ENCODE measurements around the gene SETD6.

The SETD6 gene

DNA sequence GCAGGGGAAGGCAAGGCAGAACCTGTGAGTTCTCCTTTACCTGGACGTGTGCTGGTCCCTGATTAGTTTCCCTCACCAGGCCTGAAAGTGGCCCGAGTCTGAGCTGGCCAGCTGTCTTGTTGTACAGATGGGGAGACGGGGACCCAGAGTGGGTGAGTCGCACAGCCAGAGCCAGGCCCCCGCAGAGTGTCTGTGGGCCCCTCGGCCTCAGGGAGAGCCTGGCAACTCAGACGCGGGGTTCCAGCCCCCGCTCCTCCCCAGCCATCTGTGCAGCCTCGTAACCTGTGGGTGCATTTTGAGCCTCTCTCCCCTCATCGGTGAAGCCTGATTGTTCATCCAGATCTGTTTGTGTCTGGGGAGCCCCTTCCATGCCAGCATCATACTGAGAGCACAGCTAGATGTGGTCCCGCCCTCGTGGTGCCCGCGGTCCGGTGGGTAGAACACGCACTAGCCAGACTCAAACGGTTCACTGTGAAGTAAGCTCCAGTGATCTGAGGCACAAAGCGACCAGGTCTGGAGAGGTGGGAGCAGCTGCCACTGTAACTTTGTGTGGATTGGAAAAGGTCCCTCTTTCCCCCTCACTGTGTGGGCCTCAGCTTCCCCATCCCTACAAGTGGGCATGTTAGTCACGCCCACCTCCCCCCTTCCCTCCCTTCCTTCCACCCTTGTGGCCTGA is 21.4 kb upstream of the SETD6 start:
- Histone ChIP-seq H3K27ac (ENCODE audit: low read depth, low read length) (no peak overlapping the region), H3K9me3 (ENCODE audit: control insufficient read depth in 1 of 2, low read length in 2 of 2) (no peaks in the 10 kb centered on the region), H3K9ac (ENCODE audit: low read depth in 1 of 2, low read length in 2 of 2) (no peak overlapping the region), H3K27me3 (ENCODE audit: control insufficient read depth in 1 of 2, insufficient read depth in 2 of 2, low read length in 2 of 2) (peaks cover 0 to 4% of the 10 kb centered on the region in 2 donors), H3K4me1 (ENCODE audit: control insufficient read depth in 1 of 2, insufficient read depth in 2 of 2, low read length in 2 of 2) (peaks cover 0 to 4% of the 10 kb centered on the region in 2 donors), H3K4me3 (ENCODE audit: low read depth in 1 of 2, low read length in 2 of 2) (no peak overlapping the region), H3K36me3 (ENCODE audit: control insufficient read depth in 1 of 2, insufficient read depth in 2 of 2, low read length in 2 of 2) (no peaks in the 10 kb centered on the region)

- H3K36me3 ChIP-seq (ENCODE audit: control insufficient read depth in 1 of 2, insufficient read depth in 2 of 2, low read length in 2 of 2), result no peaks in the 10 kb centered on the region
- H3K4me1 ChIP-seq (ENCODE audit: control insufficient read depth in 1 of 2, insufficient read depth in 2 of 2, low read length in 2 of 2), result peaks cover 2 to 5% of the 10 kb centered on the region in 2 donors
- H3K4me3 ChIP-seq (ENCODE audit: low read depth in 1 of 2, low read length in 2 of 2), result peak overlapping the region in 1 of 2 donors; percentile 34
Measured at GRCh38 chr16:58494981-58495520, 20.3 kb upstream of the SETD6 start.

DNA sequence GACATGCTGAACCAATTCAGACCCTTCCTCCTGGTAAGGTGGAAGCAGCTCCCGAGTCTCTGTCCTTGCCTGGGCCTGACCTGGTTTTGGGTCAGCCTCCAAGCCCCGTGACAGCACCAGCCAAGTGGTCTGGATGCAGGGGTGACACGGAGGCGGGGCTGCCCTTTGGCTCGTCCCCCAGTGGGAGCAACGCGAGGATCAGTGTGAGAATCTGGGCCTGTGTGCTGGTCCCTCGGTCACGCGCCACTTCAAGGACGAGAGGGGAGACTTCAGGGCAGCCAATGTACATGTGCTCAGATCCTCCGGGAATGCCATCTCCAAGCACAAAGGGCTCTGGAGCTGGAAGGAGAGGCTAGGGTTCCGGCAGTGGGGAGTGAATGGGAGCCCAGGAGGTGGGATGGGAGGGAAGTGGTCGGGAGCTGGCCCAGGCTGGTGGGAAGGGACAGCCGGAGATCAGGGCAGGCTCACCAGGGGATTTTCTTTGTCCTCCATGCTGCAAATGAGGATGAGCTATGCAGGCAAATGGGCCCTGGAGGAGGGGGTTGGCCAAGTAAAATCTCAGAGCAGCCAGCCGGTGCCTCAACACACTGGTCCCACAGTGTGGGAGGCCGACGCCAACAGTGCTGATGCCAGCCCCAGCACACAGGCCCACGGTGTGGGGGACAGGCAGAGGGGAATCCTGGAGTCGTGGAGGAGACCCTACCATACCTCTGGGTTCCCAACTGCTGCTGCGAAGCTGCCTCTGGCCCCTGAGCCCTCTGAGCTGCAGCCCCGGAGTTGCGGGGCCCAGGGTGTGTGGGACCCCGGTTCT is 19.6 kb upstream of the SETD6 start:
- peaks cover 10 to 12% of the 10 kb centered on the region in 2 donors for H3K27me3 ChIP-seq (ENCODE audit: control insufficient read depth in 1 of 2, insufficient read depth in 2 of 2, low read length in 2 of 2)
- H3K9ac ChIP-seq (ENCODE audit: low read depth in 1 of 2, low read length in 2 of 2), result no peak overlapping the region
- H3K4me1 ChIP-seq (ENCODE audit: control insufficient read depth in 1 of 2, insufficient read depth in 2 of 2, low read length in 2 of 2), result peaks cover 8 to 11% of the 10 kb centered on the region in 2 donors
- no peaks in the 10 kb centered on the region for H3K9me3 ChIP-seq (ENCODE audit: control insufficient read depth in 1 of 2, low read length in 2 of 2)
- no peaks in the 10 kb centered on the region for H3K36me3 ChIP-seq (ENCODE audit: control insufficient read depth in 1 of 2, insufficient read depth in 2 of 2, low read length in 2 of 2)
- peak overlapping the region; percentile 32 for H3K27ac ChIP-seq (ENCODE audit: low read depth, low read length)
- peak overlapping the region in 1 of 2 donors; percentile 34 for H3K4me3 ChIP-seq (ENCODE audit: low read depth in 1 of 2, low read length in 2 of 2)

More at GRCh38 chr16:58494981-58495520, 20.3 kb upstream of the SETD6 start:
- Histone ChIP-seq H3K27ac (ENCODE audit: low read depth, low read length) (peak overlapping the region; percentile 32), H3K9ac (ENCODE audit: low read depth in 1 of 2, low read length in 2 of 2) (no peak overlapping the region), H3K27me3 (ENCODE audit: control insufficient read depth in 1 of 2, insufficient read depth in 2 of 2, low read length in 2 of 2) (peaks cover 4 to 6% of the 10 kb centered on the region in 2 donors), H3K9me3 (ENCODE audit: control insufficient read depth in 1 of 2, low read length in 2 of 2) (no peaks in the 10 kb centered on the region)

DNA sequence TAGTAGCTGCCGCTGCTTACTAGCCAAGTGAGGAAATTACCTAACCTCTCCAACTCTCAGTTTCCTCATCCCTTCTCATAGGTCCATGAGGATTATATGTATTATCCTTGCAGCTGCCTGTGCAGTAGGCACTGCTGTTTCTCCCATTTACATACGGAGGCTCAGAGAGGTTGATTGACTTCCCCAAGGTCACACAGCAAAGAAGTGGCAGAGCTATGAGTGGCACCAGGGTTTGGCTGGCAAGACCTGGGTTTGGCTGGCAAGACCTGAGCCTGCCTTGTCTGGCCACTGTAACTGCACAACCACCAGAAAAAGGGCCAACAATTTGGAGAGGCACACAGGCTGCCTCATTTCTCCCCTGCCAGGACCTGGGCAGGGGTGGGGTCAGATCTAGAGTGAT is 17.8 kb upstream of the SETD6 start:
- no peaks in the 10 kb centered on the region for H3K9me3 ChIP-seq (ENCODE audit: control insufficient read depth in 1 of 2, low read length in 2 of 2)
- H3K9ac ChIP-seq (ENCODE audit: low read depth in 1 of 2, low read length in 2 of 2), result no peak overlapping the region
- peaks cover 28 to 29% of the 10 kb centered on the region in 2 donors for H3K27me3 ChIP-seq (ENCODE audit: control insufficient read depth in 1 of 2, insufficient read depth in 2 of 2, low read length in 2 of 2)
- peaks cover 16 to 21% of the 10 kb centered on the region in 2 donors for H3K4me1 ChIP-seq (ENCODE audit: control insufficient read depth in 1 of 2, insufficient read depth in 2 of 2, low read length in 2 of 2)
- H3K4me3 ChIP-seq (ENCODE audit: low read depth in 1 of 2, low read length in 2 of 2), result no peak overlapping the region
- no peak overlapping the region for H3K27ac ChIP-seq (ENCODE audit: low read depth, low read length)
- no peaks in the 10 kb centered on the region for H3K36me3 ChIP-seq (ENCODE audit: control insufficient read depth in 1 of 2, insufficient read depth in 2 of 2, low read length in 2 of 2)

GRCh38 chr16:58497935-58498334 is 17.4 kb upstream of the SETD6 start:
- Histone ChIP-seq H3K4me3 (ENCODE audit: low read depth in 1 of 2, low read length in 2 of 2) (no peak overlapping the region), H3K9ac (ENCODE audit: low read depth in 1 of 2, low read length in 2 of 2) (no peak overlapping the region), H3K27ac (ENCODE audit: low read depth, low read length) (no peak overlapping the region), H3K27me3 (ENCODE audit: control insufficient read depth in 1 of 2, insufficient read depth in 2 of 2, low read length in 2 of 2) (peaks cover 30 to 32% of the 10 kb centered on the region in 2 donors), H3K9me3 (ENCODE audit: control insufficient read depth in 1 of 2, low read length in 2 of 2) (no peaks in the 10 kb centered on the region), H3K4me1 (ENCODE audit: control insufficient read depth in 1 of 2, insufficient read depth in 2 of 2, low read length in 2 of 2) (peaks cover 16 to 21% of the 10 kb centered on the region in 2 donors), H3K36me3 (ENCODE audit: control insufficient read depth in 1 of 2, insufficient read depth in 2 of 2, low read length in 2 of 2) (no peaks in the 10 kb centered on the region)

GRCh38 chr16:58498341-58499091 is 16.8 kb upstream of the SETD6 start:
- Histone ChIP-seq H3K27me3 (ENCODE audit: control insufficient read depth in 1 of 2, insufficient read depth in 2 of 2, low read length in 2 of 2) (peaks cover 35 to 36% of the 10 kb centered on the region in 2 donors), H3K4me3 (ENCODE audit: low read depth in 1 of 2, low read length in 2 of 2) (no peak overlapping the region), H3K36me3 (ENCODE audit: control insufficient read depth in 1 of 2, insufficient read depth in 2 of 2, low read length in 2 of 2) (no peaks in the 10 kb centered on the region), H3K4me1 (ENCODE audit: control insufficient read depth in 1 of 2, insufficient read depth in 2 of 2, low read length in 2 of 2) (peaks cover 16 to 21% of the 10 kb centered on the region in 2 donors), H3K9ac (ENCODE audit: low read depth in 1 of 2, low read length in 2 of 2) (no peak overlapping the region), H3K9me3 (ENCODE audit: control insufficient read depth in 1 of 2, low read length in 2 of 2) (no peaks in the 10 kb centered on the region), H3K27ac (ENCODE audit: low read depth, low read length) (no peak overlapping the region)

DNA sequence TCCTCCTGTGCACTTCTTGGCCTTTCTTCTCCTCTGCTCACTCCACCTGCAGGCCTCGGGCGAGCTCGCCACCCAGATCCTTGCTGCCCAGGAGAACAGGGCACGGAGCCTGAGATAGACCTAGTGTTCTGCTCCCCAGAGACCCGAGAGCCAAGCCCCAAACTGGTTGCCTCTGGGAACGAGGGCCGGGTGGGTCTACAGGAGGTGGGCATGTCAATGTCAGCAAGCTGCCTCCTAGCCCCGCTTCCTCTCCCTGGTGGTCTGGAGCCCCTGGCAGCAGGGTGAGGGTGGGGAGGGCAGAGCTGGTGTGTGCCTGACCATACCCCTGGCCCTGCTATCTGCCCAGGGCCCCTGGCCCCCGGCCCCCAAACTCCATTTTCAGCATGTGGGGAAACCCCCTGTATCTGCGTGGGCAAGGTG is 16.2 kb upstream of the SETD6 start:
- no peak overlapping the region for H3K4me3 ChIP-seq (ENCODE audit: low read depth in 1 of 2, low read length in 2 of 2)
- no peak overlapping the region for H3K9ac ChIP-seq (ENCODE audit: low read depth in 1 of 2, low read length in 2 of 2)
- peaks cover 35% of the 10 kb centered on the region in 2 donors for H3K27me3 ChIP-seq (ENCODE audit: control insufficient read depth in 1 of 2, insufficient read depth in 2 of 2, low read length in 2 of 2)
- H3K36me3 ChIP-seq (ENCODE audit: control insufficient read depth in 1 of 2, insufficient read depth in 2 of 2, low read length in 2 of 2), result no peaks in the 10 kb centered on the region
- no peaks in the 10 kb centered on the region for H3K9me3 ChIP-seq (ENCODE audit: control insufficient read depth in 1 of 2, low read length in 2 of 2)
- peaks cover 16 to 21% of the 10 kb centered on the region in 2 donors for H3K4me1 ChIP-seq (ENCODE audit: control insufficient read depth in 1 of 2, insufficient read depth in 2 of 2, low read length in 2 of 2)
- H3K27ac ChIP-seq (ENCODE audit: low read depth, low read length), result no peak overlapping the region

DNA sequence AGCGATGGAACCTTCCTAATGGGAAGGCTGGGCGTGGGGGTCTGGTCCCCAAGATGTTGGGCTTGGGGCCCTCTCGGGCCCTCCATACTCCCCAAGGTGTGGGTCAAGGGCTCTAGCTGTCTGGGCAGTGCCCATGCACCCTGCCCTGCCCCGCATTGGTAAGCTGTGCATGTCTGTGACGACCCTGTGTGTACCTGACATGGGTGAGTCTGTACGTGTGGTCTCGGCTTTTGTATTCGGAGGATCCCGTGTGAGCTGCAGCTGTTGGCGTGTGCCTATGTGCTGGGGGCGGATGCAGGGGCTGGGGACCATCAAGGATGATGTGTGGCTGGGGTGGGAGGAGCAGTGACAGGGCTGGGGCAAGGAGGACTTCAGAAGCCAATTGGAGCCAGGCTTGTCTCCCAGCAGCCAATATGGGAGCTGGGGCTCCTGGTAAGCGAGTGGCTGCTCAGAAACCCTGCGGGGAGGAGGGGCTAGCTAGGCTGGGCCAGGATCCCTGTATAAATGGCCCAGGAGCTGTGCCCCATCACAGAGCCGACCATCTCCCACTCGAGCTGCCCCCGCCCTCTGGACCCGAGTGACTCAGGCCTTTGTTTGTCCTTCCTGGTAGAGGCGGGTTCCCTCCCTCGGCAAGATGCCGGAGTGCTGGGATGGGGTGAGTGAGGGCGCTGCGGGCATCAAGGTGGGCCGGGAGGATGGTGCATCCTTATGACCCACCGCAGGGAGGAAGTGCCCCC is 15.5 kb upstream of the SETD6 start, which contains the start of gene NDRG4:
NDRG4 (plus strand) TSS at position 529 of the 737 bp plus-strand sequence; CDS start at position 635, 106 bp downstream.
- H3K27me3 ChIP-seq (ENCODE audit: control insufficient read depth in 1 of 2, insufficient read depth in 2 of 2, low read length in 2 of 2), result peaks cover 34 to 35% of the 10 kb centered on the region in 2 donors
- no peak within 1 kb of the TSS for H3K4me3 ChIP-seq (ENCODE audit: low read depth in 1 of 2, low read length in 2 of 2)
- no peak within 1 kb of the TSS for H3K9ac ChIP-seq (ENCODE audit: low read depth in 1 of 2, low read length in 2 of 2)
- H3K4me1 ChIP-seq (ENCODE audit: control insufficient read depth in 1 of 2, insufficient read depth in 2 of 2, low read length in 2 of 2), result peaks cover 16 to 21% of the 10 kb centered on the region in 2 donors
- no peaks in the 10 kb centered on the region for H3K9me3 ChIP-seq (ENCODE audit: control insufficient read depth in 1 of 2, low read length in 2 of 2)
- H3K36me3 ChIP-seq (ENCODE audit: control insufficient read depth in 1 of 2, insufficient read depth in 2 of 2, low read length in 2 of 2), result no peaks in the 10 kb centered on the region
- H3K27ac ChIP-seq (ENCODE audit: low read depth, low read length), result no peak within 1 kb of the TSS
